HepG2 (cell line): ENCODE data around the gene CDKN3. TPM values are rescaled to one million over a fixed set of nuclear protein-coding genes. Genes with fewer than 3 reads are reported as not detected.

Source experiments
- AHR ChIP-seq: IDR thresholded peaks from 2 replicates; pipeline ENCODE4 v1.6.1; 2018; ENCODE audit warnings: missing genetic modification reagents, missing compliant biosample characterization
- HCFC1 ChIP-seq: fragments of 150-350 bp; IDR thresholded peaks from 2 replicates; pipeline ENCODE4 v1.6.1; 2014; ENCODE audit warnings: low read depth, low read length
- HOXA3 ChIP-seq: sonication (generic); formaldehyde crosslinking; IDR thresholded peaks from 2 replicates; pipeline ENCODE4 v1.5.0; 2020; ENCODE audit warnings: missing genetic modification reagents
- KMT2B ChIP-seq: IDR thresholded peaks from 2 replicates; pipeline ENCODE4 v1.6.1; 2016; ENCODE audit warnings: missing genetic modification reagents, missing compliant biosample characterization
- MXI1 ChIP-seq: IDR thresholded peaks from 3 replicates; pipeline ENCODE4 v1.6.1; 2012; ENCODE audit warnings: low read depth, low read length, inconsistent platforms, borderline replicate concordance
- NR3C1 ChIP-seq: sonication (generic); formaldehyde crosslinking; IDR thresholded peaks from 2 replicates; pipeline ENCODE4 v1.4.0; 2020; ENCODE audit warnings: missing genetic modification reagents
- RCOR2 ChIP-seq: IDR thresholded peaks from 2 replicates; pipeline ENCODE4 v1.6.1; 2016; ENCODE audit warnings: missing biosample characterization, missing genetic modification reagents
- RELA ChIP-seq: sonication (generic); formaldehyde crosslinking; IDR thresholded peaks from 2 replicates; pipeline ENCODE4 v1.4.0; 2020; ENCODE audit warnings: missing genetic modification reagents
- SMC3 ChIP-seq: IDR thresholded peaks from 2 replicates; pipeline ENCODE4 v1.6.1; 2011; ENCODE audit warnings: low read length, improper control_type of control experiment
- SNAPC2 ChIP-seq: sonication (generic); formaldehyde crosslinking; IDR thresholded peaks from 2 replicates; pipeline ENCODE4 v1.8.1; 2022; ENCODE audit warnings: mild to moderate bottlenecking, missing genetic modification reagents
- SP1 ChIP-seq, 2 experiments: fragments of 450-650 bp in 1 of 2; sonication (generic) in 1 of 2; formaldehyde crosslinking in 1 of 2; IDR thresholded peaks; 2 replicates each; pipeline versions ENCODE4 v1.4.0 to v1.6.1; 2016 to 2020; ENCODE audit warnings: missing genetic modification reagents in 1 of 2
- SRSF4 ChIP-seq: fragments of 200-400 bp; formaldehyde crosslinking; IDR thresholded peaks from one replicate; pipeline ENCODE4 v1.6.1; 2018; ENCODE audit warnings: mild to moderate bottlenecking, low read depth, low read length, moderate library complexity; ENCODE audit not compliant: poor library complexity, severe bottlenecking
- THRA ChIP-seq: sonication (generic); formaldehyde crosslinking; IDR thresholded peaks from 2 replicates; pipeline ENCODE4 v1.4.0; 2020; ENCODE audit warnings: missing genetic modification reagents, borderline replicate concordance
- ZFP91 ChIP-seq: sonication (generic); formaldehyde crosslinking; IDR thresholded peaks from 2 replicates; pipeline ENCODE4 v1.9.0; 2022; ENCODE audit warnings: missing genetic modification reagents, mild to moderate bottlenecking, borderline replicate concordance
- ZFY ChIP-seq: sonication (generic); formaldehyde crosslinking; IDR thresholded peaks from 2 replicates; pipeline ENCODE4 v1.4.0; 2020; ENCODE audit warnings: missing genetic modification reagents
- ZIK1 ChIP-seq: sonication (generic); formaldehyde crosslinking; IDR thresholded peaks from 2 replicates; pipeline ENCODE4 v1.5.0; 2020; ENCODE audit warnings: mild to moderate bottlenecking, low read depth, missing genetic modification reagents, borderline replicate concordance
- ZNF24 ChIP-seq: fragments of 450-650 bp; IDR thresholded peaks from 2 replicates; pipeline ENCODE4 v1.6.1; 2017; ENCODE audit warnings: antibody characterized with exemption, mild to moderate bottlenecking
- ZNF407 ChIP-seq: sonication (generic); formaldehyde crosslinking; IDR thresholded peaks from one replicate; pipeline ENCODE4 v1.5.1; 2020; ENCODE audit warnings: mild to moderate bottlenecking, missing genetic modification reagents; ENCODE audit errors: not compliant biosample characterization
- ZNF616 ChIP-seq: sonication (generic); formaldehyde crosslinking; IDR thresholded peaks from 2 replicates; pipeline ENCODE4 v1.5.0; 2020; ENCODE audit warnings: low read depth, mild to moderate bottlenecking, missing genetic modification reagents
- ZNF782 ChIP-seq: sonication (generic); formaldehyde crosslinking; IDR thresholded peaks from 2 replicates; pipeline ENCODE4 v1.4.0; 2020; ENCODE audit warnings: missing genetic modification reagents, mild to moderate bottlenecking, borderline replicate concordance
- ZNF878 ChIP-seq: sonication (generic); formaldehyde crosslinking; IDR thresholded peaks from 2 replicates; pipeline ENCODE4 v1.8.1; 2023; ENCODE audit warnings: mild to moderate bottlenecking, missing genetic modification reagents, moderate library complexity
- polyA plus RNA-seq, 8 experiments: library from polyadenylated mRNA; depleted of rRNA in 3 of 8; stranded (reverse) in 7 of 8; unstranded in 1 of 8; fragments of >200 nt; fragmentation: Illumina TruSeq in 4 of 8; extraction: Trizol in 4 of 8; gene quantifications; 2 replicates each; pipeline versions ENCODE4 v1.2.1 to v1.2.3, GENCODE V29; 2011 to 2016; ENCODE audit warnings: low read depth in 4 of 8, missing spikeins in 1 of 8, mixed read lengths in 1 of 8; ENCODE audit not compliant: insufficient read depth in 1 of 8
- total RNA-seq, 5 experiments: library from RNA; depleted of rRNA; stranded (reverse); fragments of >200 nt; fragmentation: Illumina TruSeq; extraction: Trizol; gene quantifications; 2 replicates each; pipeline ENCODE4 v1.2.3, GENCODE V29; 2016; ENCODE audit warnings: low read depth in 1 of 5

Gene CDKN3
- total and polyA plus RNA-seq, 2 of the 13 experiments (the other 11 are each of a cell fraction or from before 2014, with no cell fraction given) = 63.0 to 88.9 TPM

- TF ChIP-seq RCOR2 (CRISPR knock-in tag) (peak; percentile 91), KMT2B (0 out of 2 replicates have a peak, but pooled peaks have one; percentile 31), RELA (no peak), ZNF878 (CRISPR knock-in tag) (peak; percentile 94), ZNF407 (no peak), HOXA3 (peak; percentile 88), ZFP91 (CRISPR knock-in tag) (no peak; the same call in 1 of the 2 replicates), SNAPC2 (CRISPR knock-in tag) (no peak), SMC3 (no peak), MXI1 (peak; percentile 43; the same call in 1 of the 3 replicates), HCFC1 (no peak), ZNF616 (CRISPR knock-in tag) (no peak), THRA (CRISPR knock-in tag) (peak; percentile 98), SRSF4 (no peak), ZNF782 (no peak; the same call in 1 of the 2 replicates), AHR (CRISPR knock-in tag) (no peak), ZFY (CRISPR knock-in tag) (0 out of 2 replicates have a peak, but pooled peaks have one; percentile 25), SP1 (IDR thresholded peaks at IDR 0.05) (no peak), SP1 (CRISPR knock-in tag; IDR thresholded peaks at IDR 0.05) (peak; percentile 66; the same call in 1 of the 2 replicates), NR3C1 (CRISPR knock-in tag) (no peak), ZIK1 (no peak; the same call in 1 of the 2 replicates), ZNF24 (no peak)
Measured at GRCh38 chr14:54354096-54354495, 42.7 kb upstream of the CDKN3 start (continued).
